SK-N-SH (cell line): Measurements from ENCODE around the gene EPM2A.

ENCODE experiments used
- CHD2 ChIP-seq: fragments of 150-350 bp; IDR thresholded peaks from 2 replicates; pipeline ENCODE4 v1.6.1; 2018; ENCODE audit warnings: low read length; ENCODE audit not compliant: partially characterized antibody
- CTCF ChIP-seq: fragments of 200-600 bp; sonication (generic); IDR thresholded peaks from 2 replicates; pipeline ENCODE4 v1.6.1; 2017; ENCODE audit warnings: antibody characterized with exemption, mild to moderate bottlenecking, moderate library complexity
- POLR2AphosphoS5 ChIP-seq: IDR thresholded peaks from 2 replicates; pipeline ENCODE4 v1.6.1; 2012; ENCODE audit warnings: low read depth, low read length
- REST ChIP-seq: IDR thresholded peaks from 2 replicates; pipeline ENCODE4 v1.6.1; 2012; ENCODE audit warnings: mild to moderate bottlenecking, low read depth, low read length, moderate library complexity
- RFX5 ChIP-seq: IDR thresholded peaks from 2 replicates; pipeline ENCODE4 v1.6.1; 2012; ENCODE audit warnings: mild to moderate bottlenecking, improper control_type of control experiment, low read length
- RXRA ChIP-seq: IDR thresholded peaks from 2 replicates; pipeline ENCODE4 v1.4.0; 2012; ENCODE audit warnings: low read depth, mild to moderate bottlenecking, borderline replicate concordance
- ZBTB33 ChIP-seq: IDR thresholded peaks from 2 replicates; pipeline ENCODE4 v1.4.0; 2012; ENCODE audit warnings: low read depth, borderline replicate concordance

GRCh38 chr6:145783796-145784195, 48.5 kb upstream of the EPM2A start:
- TF ChIP-seq REST (no peak), CHD2 (no peak), ZBTB33 (no peak), RFX5 (no peak), RXRA (no peak), CTCF (no peak), POLR2AphosphoS5 (no peak)
